GM19463 (cell line): ENCODE measurements around the gene TMEM225B.
"Not testable (repeated sequence)": the region's sequence is repeated elsewhere in the genome, so short reads cannot be mapped to it uniquely, and the experiment has no call there.

Source experiments
- ATAC-seq: cut with Tn5 transposase; IDR thresholded peaks from one replicate; pipeline ENCODE4 v1.9.1; 2021; ENCODE audit warnings: mild to moderate bottlenecking, moderate library complexity; ENCODE audit not compliant: unreplicated experiment

The TMEM225B gene

DNA sequence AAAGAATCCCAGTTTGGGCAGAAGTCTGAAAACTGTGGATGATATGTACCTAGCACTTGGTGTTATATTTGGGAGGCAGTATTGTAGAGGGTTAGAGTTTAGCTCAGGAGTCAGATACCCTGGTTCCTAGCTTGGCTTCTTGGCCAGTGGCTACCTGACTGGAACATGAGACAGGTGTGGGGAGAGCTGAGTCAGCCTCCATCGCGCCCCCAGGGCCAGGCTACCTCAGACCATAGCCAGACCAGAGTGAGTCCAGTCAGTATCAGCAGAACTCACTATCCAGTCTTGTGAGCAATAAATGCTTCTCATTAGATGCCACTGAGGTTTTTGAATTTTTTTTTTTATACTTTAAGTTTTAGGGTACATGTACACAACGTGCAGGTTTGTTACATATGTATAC is 55.7 kb downstream of the TMEM225B start:
- no peak for ATAC-seq

DNA sequence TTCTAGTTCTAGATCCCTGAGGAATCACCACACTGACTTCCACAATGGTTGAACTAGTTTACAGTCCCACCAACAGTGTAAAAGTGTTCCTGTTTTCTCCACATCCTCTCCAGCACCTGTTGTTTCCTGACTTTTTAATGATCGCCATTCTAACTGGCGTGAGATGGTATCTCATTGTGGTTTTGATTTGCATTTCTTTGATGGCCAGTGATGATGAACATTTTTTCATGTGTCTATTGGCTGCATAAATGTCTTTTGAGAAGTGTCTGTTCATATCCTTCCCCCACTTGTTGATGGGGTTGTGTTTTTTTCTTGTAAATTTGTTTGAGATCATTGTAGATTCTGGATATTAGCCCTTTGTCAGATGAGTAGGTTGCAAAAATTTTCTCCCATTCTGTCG is 56.6 kb downstream of the TMEM225B start:
- not testable (repeated sequence) for ATAC-seq

DNA sequence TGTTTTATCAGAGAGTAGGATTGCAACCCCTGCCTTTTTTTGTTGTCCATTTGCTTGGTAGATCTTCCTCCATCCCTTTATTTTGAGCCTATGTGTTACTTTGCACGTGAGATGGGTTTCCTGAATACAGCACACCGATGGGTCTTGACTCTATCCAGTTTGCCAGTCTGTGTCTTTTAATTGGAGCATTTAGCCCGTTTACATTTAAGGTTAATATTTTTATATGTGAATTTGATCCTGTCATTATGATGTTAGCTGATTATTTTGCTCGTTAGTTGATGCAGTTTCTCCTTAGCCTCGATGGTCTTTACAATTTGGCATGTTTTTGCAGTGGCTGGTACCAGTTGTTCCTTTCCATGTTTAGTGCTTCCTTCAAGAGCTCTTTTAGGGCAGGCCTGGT is 59.8 kb downstream of the TMEM225B start:
- not testable (repeated sequence) for ATAC-seq
